Left lobe of liver (tissue), 2 donors: ENCODE data around the gene RLN1. TPM values are rescaled to one million over a fixed set of nuclear protein-coding genes. Genes with fewer than 3 reads are reported as not detected.
"Not testable (repeated sequence)": the region's sequence is repeated elsewhere in the genome, so short reads cannot be mapped to it uniquely, and the experiment has no call there.

ENCODE experiments used
- ATAC-seq: fragments of 200-7000 bp; cut with Tn5 transposase; one replicate; pipeline ENCODE4 v1.9.1; 2020; ENCODE audit warnings: mild to moderate bottlenecking, moderate library complexity
- DNase-seq: peaks from one replicate; pipeline ENCODE4 v3.0.0-alpha.2; 2020; ENCODE audit warnings: low spot score
- total RNA-seq: library from RNA; stranded (reverse); gene quantifications from one replicate; pipeline ENCODE4 v1.2.1, GENCODE V29; 2021
- donor health status: DM: no; HTN: no; CAD: no; lungs with moderate emphysema.
- donor health status: DM: no; HTN: yes; CAD: no.

RLN1 gene
- total RNA-seq, 1 donor from 2014 or later = not detected

DNA sequence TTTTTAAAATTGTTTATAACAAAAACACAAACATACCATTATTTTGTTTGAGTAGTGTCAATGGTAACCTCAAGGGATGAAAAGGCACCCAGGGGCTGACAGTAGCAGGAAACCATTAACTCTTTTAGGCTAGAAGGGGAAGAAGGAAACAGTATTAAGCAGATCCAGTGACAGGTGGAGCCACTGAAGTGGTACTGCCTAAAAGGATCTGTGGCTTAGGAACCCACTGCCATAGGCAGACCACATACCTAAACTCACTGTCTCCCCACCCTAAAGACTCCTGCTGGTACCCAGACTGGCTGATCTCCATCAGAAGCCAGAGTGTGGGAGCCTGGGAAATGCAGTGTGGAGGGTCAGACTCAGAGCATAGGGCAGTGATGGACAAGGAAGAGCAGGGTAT is 13.5 kb downstream of the RLN1 start:
- no peak for DNase-seq
- ATAC-seq = no peak

GRCh38 chr9:5321601-5322000 is 18.1 kb downstream of the RLN1 start:
- DNase-seq, ATAC-seq: not testable (repeated sequence)

DNA sequence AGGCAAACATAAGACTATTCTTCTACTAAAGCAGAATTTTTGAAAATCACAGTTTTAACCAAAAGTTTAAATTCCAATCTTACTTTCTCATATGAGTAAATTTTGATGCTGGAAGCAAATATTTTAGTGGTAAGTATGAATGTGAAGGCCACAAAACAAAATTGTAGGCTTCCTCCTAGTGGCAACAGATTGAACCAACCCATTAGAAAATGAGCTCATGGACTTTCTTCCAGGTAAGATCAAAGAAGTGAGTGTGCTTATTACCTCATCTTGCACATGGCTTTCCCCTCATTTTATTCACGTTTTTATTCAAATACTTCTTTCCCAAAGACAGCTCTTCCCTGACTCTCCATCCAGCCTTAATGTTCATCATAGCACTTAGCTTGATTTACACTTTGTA is 18.6 kb downstream of the RLN1 start:
- DNase-seq (no peak), ATAC-seq (no peak)

GRCh38 chr9:5316406-5316805 is 23.3 kb downstream of the RLN1 start:
- not testable (repeated sequence) for DNase-seq, ATAC-seq

DNA sequence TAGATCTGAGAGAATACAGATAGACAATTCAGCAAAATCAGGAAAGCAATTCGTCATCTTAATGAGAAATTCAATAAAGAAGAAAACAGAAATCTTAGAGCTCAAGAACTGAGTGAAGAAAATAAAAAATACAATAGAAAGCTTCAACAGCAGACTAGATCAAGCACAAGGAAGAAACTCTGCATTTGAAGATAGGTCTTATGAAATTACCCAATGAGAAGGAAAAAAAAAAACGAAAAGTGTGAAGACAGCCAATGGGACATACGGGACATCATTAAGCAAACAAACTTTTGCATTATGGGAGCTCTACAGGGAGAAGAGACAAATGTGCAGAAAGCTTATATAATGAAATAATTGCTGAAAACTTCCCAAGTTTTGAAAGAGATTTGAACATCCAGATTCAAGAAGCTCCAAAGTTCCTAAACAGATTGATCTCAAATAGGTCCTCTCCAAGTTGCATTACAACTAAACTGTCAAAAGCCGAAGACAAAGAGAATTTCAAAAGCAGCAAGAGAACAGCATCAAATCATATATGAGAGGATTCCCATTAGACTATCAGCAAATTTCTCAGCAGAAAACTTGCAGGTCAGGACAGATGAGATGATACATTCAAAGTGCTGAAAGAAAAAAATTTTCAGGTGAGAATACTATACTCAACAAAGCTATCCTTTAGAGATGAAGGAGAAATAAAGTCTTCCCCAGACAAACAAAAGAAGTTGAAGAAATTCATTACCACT is 24.3 kb downstream of the RLN1 start:
- DNase-seq = no peak
- ATAC-seq = no peak

DNA sequence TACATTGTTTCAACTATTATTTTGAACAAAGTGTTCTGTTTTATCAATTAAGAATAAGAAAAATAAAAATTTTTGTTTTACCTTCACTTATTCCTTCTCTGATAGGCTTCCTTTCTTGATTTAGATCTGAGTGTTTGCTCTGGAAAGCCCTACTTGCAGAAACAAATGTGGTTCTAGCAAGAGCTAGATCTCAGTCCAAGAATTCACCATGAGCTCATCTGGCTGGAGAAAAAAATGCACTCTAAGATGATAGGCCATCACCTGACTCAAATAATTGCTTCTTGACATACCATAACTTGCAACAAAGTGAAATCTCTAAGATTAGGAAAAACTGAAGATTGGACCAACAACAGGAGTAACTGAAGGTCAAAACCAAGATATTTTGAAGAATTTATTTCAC is 28.8 kb downstream of the RLN1 start:
- no peak for DNase-seq
- ATAC-seq = no peak

DNA sequence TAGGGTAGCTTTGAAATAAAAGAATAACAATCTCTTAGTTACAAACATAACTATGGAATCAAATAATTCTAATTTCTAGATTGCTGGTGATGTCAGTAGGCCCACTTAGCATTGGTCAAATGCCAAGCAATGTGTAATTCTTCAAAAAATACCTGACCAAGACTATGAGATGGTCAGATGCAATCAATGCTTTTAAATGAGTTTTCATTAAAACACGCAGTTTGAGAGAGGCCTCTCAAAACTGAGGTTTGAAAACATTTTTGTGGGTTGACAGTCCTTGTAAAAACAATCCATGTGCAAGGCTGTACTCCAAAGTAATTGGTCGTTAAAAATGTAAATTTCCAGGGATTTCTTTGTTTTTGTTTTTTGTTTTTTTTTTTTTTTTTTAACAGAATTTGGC is 33.9 kb downstream of the RLN1 start:
- ATAC-seq (no peak), DNase-seq (no peak)

GRCh38 chr9:5303840-5304795 is 35.6 kb downstream of the RLN1 start, which contains the start of gene RLN2:
Gene RLN2 (minus strand): TSS chr9:5304716. CDS start chr9:5304580, 136 bp downstream.
- DNase-seq = not testable (repeated sequence)
- peak; percentile 98 for ATAC-seq

DNA sequence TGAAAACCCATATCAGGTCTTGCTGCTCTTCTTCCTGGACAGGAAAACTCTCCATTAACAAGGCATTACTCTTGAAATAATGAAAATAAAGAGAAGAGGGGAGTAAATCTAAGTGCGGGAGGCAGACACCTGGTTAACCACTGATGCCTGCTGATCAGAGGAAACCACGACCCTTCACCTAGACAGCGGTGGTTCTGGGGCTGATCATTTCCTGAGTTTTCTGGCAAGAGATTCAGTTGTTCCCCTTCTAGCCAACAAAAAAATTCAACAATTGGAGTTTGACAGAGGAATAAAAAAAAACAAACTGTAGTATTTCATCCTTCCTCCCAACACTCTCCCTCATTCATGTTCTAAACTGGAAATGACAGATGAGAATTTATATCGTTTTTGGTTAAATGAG is 38.1 kb downstream of the RLN1 start:
- DNase-seq (no peak), ATAC-seq (no peak)

DNA sequence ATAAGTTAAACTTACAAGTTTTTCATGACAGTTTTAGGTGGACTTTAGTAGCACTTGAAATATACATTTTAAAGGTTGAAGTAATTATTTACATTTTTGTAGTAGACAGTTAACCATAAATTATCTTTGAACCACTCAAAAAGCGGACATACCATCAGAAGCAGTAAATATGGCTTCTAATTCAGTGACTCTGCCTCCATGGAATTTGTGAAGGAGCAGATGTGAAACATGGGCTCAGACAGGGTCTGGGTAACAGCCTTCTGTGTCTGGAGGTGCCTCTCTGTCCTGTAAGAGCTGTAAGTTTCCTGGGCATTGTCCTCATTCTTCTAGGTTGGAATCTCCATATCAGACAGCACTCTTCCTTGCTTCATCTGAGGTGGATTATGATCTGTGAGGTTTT is 47.5 kb downstream of the RLN1 start:
- DNase-seq (no peak), ATAC-seq (no peak)

DNA sequence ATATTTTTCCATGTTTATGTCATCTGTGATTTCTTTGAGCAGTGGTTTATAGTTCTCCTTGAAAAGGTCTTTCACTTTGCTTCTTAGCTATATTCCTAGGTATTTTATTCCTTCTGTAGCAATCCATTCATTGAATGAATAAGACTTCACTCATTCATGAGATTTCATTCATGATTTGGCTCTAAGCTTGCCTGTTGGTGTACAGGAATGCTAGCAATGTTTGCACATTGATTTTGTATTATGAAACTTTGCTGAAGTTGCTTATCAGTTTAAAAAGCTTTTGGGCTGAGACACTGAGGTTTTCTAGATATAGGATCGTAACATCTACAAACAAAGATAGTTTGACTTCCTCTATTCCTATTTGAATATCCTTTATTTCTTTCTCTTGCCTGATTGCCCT is 51.1 kb downstream of the RLN1 start:
- ATAC-seq (peak; percentile 26), DNase-seq (no peak)

DNA sequence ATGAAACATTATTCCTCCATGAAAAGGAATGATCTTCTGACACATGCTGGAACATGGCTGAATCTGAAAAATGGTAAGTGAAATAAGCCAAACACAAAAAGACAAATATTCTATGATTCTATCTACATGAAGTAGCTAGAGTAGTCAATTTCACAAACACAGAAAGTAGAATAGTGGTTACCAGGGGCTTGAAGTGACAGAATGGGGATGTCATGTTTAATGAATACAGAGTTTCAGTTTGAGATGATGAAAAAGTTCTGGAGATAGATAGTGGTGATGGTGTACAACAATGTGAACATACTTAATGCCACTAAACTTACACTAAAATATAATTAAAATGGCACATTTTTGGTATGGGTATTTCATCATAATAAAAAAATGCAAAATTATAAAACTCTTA is 53.4 kb downstream of the RLN1 start:
- no peak for ATAC-seq

More for the DNA sequence above, 53.4 kb downstream of the RLN1 start:
- DNase-seq = no peak

Other genes starting within 250 kb of the RLN1 start
- gene INSL6, start 154.2 kb downstream of the RLN1 start, total RNA-seq = not detected
- not detected for gene INSL4, start 108.5 kb downstream of the RLN1 start, total RNA-seq
- not detected for gene RLN2, start 35.2 kb downstream of the RLN1 start, total RNA-seq
- 12.4 TPM for gene PLGRKT, start 98.0 kb upstream of the RLN1 start, total RNA-seq
- 1.0 TPM for gene CD274, start 110.7 kb upstream of the RLN1 start, total RNA-seq
- gene PDCD1LG2, start 170.7 kb upstream of the RLN1 start, total RNA-seq = 0.73 TPM